IPS DF 6.9 (cell line): Measurements from ENCODE around the gene ANKRD60.

Source experiments
- DNase-seq: peaks from one replicate; pipeline ENCODE4 v3.0.0-alpha.2; 2013; ENCODE audit warnings: low read depth, low spot score
- H3K27ac ChIP-seq: one replicate; pipeline ENCODE4 v1.5.1; 2013; ENCODE audit warnings: low read length, control low read depth
- H3K27me3 ChIP-seq: 2 replicates; pipeline ENCODE4 v1.6.1; 2013; ENCODE audit warnings: mild to moderate bottlenecking, low read length; ENCODE audit not compliant: control insufficient read depth, insufficient read depth
- H3K36me3 ChIP-seq: 2 replicates; pipeline ENCODE4 v1.6.1; 2013; ENCODE audit warnings: low read length; ENCODE audit not compliant: control insufficient read depth, insufficient read depth
- H3K4me1 ChIP-seq: 2 replicates; pipeline ENCODE4 v1.6.1; 2013; ENCODE audit warnings: low read length; ENCODE audit not compliant: control insufficient read depth, insufficient read depth
- H3K4me3 ChIP-seq: 2 replicates; pipeline ENCODE4 v1.5.1; 2013; ENCODE audit warnings: mild to moderate bottlenecking, low read length
- H3K9me3 ChIP-seq: 2 replicates; pipeline ENCODE4 v1.6.1; 2013; ENCODE audit warnings: low read length, inconsistent platforms; ENCODE audit not compliant: control insufficient read depth, insufficient read depth
- WGBS: extraction: QIAGEN DNeasy Blood & Tissue Kit; methylation state at CpG from one replicate; pipeline ENCODE4 v1.1.7; 2013; ENCODE audit warnings: mixed read lengths, missing lambda C conversion rate; ENCODE audit not compliant: insufficient read length, insufficient coverage; 5-methylcytosine and 5-hydroxymethylcytosine counted together

The ANKRD60 gene

DNA sequence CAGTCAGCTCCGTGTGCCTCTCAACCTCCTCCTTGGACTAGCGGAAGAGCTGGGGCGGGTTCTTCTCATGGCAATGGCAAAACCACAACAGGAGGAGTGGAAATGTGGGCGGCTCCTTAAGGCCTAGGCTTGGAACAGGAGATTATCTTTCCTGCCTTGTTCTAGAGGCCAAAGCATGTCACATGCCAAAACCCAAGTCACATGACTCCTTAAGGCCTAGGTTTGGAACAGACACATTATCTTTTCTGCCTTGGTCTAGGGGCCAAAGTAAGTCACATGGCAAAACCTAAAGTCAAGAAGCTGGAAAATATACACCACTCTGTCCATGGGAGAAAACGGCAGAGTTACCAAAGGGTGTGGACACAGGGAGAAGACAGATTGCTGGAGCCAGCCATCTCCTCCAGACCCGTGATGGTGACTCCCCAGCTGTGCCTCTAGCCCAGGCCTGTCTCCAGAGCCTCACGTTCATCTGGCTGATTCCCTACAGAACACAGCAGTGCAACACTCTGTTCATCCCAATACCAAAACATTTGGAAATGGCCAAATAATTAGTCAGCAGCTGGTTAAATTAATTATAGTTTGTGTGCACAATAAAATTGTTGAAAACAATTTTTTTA is 34.2 kb downstream of the ANKRD60 start:
- no CpG with 5 or more reads among the region's 7 CpGs for WGBS
- Histone ChIP-seq H3K4me3 (no peak overlapping the region), H3K27me3 (no peaks in the 10 kb centered on the region), H3K27ac (no peak overlapping the region), H3K9me3 (no peaks in the 10 kb centered on the region), H3K36me3 (no peaks in the 10 kb centered on the region), H3K4me1 (no peaks in the 10 kb centered on the region)
- DNase-seq, result no peak

DNA sequence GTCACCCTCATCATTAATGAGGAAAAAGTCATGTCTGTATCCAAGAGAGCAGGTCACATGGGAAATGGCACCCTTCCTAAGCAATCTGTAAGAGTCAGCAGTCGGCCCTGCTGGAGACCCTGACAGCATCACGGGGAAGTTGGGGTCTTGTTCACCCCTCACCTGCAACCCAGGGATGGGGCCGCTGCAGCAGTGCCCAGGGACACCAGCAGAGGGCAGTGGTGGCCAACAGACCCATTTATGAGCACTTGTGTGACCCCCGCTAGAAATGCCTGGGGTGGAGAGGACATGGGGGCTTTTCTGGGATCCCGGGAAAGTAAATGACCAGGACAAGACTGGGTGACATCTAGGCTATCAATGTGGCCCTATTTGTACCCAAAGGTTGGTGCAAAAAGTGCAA is 35.9 kb downstream of the ANKRD60 start:
- no peaks in the 10 kb centered on the region for H3K4me1 ChIP-seq
- no peak for DNase-seq
- no peak overlapping the region for H3K27ac ChIP-seq
- H3K9me3 ChIP-seq, result no peaks in the 10 kb centered on the region
- H3K4me3 ChIP-seq, result no peak overlapping the region
- WGBS, result no CpG with 5 or more reads among the region's 5 CpGs
- H3K36me3 ChIP-seq, result no peaks in the 10 kb centered on the region
- no peaks in the 10 kb centered on the region for H3K27me3 ChIP-seq

DNA sequence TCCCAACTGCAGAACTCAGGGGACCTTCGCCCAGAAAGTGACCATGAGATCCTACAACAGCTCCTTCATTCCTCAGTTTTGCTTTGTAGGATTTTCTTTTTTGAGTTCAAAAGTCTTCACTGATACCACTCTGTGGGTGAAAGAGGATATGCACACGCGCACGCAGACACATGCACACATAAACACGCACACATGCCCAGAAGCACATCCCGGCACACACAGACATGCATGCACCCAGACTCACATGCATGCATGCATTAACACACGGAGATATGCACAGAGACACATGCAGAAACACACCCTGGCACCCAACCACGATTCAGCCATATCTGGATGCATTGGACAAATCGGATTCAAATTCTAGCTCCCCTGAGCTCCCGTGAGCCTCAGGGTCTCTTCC is 36.4 kb downstream of the ANKRD60 start:
- H3K27me3 ChIP-seq, result no peaks in the 10 kb centered on the region
- no CpG with 5 or more reads among the region's 10 CpGs for WGBS
- H3K4me1 ChIP-seq, result no peaks in the 10 kb centered on the region
- H3K36me3 ChIP-seq, result no peaks in the 10 kb centered on the region
- DNase-seq, result no peak
- no peak overlapping the region for H3K4me3 ChIP-seq
- no peaks in the 10 kb centered on the region for H3K9me3 ChIP-seq
- no peak overlapping the region for H3K27ac ChIP-seq

- Histone ChIP-seq H3K9me3 (no peaks in the 10 kb centered on the region), H3K27me3 (no peaks in the 10 kb centered on the region), H3K36me3 (no peaks in the 10 kb centered on the region), H3K4me3 (no peak overlapping the region), H3K27ac (no peak overlapping the region), H3K4me1 (no peaks in the 10 kb centered on the region)
- no peak for DNase-seq
- WGBS, result no CpG with 5 or more reads among the region's 2 CpGs
These were observed 39.9 kb downstream of the ANKRD60 start for GRCh38 chr20:58188527-58188926.

GRCh38 chr20:58184984-58185383 is 43.5 kb downstream of the ANKRD60 start:
- Histone ChIP-seq H3K27me3 (no peaks in the 10 kb centered on the region), H3K36me3 (no peaks in the 10 kb centered on the region), H3K4me1 (no peaks in the 10 kb centered on the region), H3K4me3 (no peak overlapping the region), H3K27ac (no peak overlapping the region), H3K9me3 (no peaks in the 10 kb centered on the region)
- WGBS, result no CpG with 5 or more reads among the region's 4 CpGs
- DNase-seq, result no peak

DNA sequence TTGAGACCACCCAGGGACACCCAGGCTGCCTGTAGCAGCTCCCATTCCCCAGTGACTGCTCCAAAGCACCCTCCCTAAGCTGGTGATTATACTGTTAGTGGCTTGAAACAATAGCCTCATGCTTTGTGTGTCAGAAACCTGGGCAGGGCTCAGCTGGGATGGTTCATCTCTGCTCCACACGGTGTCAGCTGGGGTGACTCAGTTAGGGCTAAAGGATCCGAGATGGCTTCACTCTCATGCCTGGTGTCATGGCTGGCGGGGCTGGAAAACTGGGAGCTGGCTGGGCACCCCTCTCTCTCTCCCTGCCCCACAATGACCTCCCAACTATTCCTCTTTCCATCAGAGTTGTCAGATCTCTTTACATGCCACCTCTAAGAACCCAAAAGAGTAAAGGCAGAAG is 44.4 kb downstream of the ANKRD60 start:
- H3K27me3 ChIP-seq, result no peaks in the 10 kb centered on the region
- no CpG with 5 or more reads among the region's 3 CpGs for WGBS
- H3K4me1 ChIP-seq, result peaks cover 4% of the 10 kb centered on the region; the same call in 1 of the 2 replicates
- H3K27ac ChIP-seq, result no peak overlapping the region
- no peak for DNase-seq
- H3K9me3 ChIP-seq, result no peaks in the 10 kb centered on the region
- H3K36me3 ChIP-seq, result no peaks in the 10 kb centered on the region
- no peak overlapping the region for H3K4me3 ChIP-seq

GRCh38 chr20:58182521-58183140 is 45.8 kb downstream of the ANKRD60 start:
- Histone ChIP-seq H3K9me3 (no peaks in the 10 kb centered on the region), H3K36me3 (no peaks in the 10 kb centered on the region), H3K4me3 (no peak overlapping the region), H3K4me1 (peaks cover 5% of the 10 kb centered on the region; the same call in 1 of the 2 replicates), H3K27ac (no peak overlapping the region), H3K27me3 (no peaks in the 10 kb centered on the region)
- no peak for DNase-seq
- WGBS, result no CpG with 5 or more reads among the region's 8 CpGs

- DNase-seq, result no peak
- no peaks in the 10 kb centered on the region for H3K27me3 ChIP-seq
- H3K27ac ChIP-seq, result no peak overlapping the region
- peaks cover 7% of the 10 kb centered on the region; the same call in 1 of the 2 replicates for H3K4me1 ChIP-seq
- H3K4me3 ChIP-seq, result peak overlapping the region; percentile 19; the same call in 1 of the 2 replicates
- WGBS, result no CpG with 5 or more reads among the region's 46 CpGs
- no peaks in the 10 kb centered on the region for H3K36me3 ChIP-seq
- H3K9me3 ChIP-seq, result no peaks in the 10 kb centered on the region
These were observed 48.9 kb downstream of the ANKRD60 start for GRCh38 chr20:58179432-58180099.

- H3K27me3 ChIP-seq, result no peaks in the 10 kb centered on the region
- H3K27ac ChIP-seq, result no peak overlapping the region
- DNase-seq, result no peak
- no peaks in the 10 kb centered on the region for H3K36me3 ChIP-seq
- WGBS, result no CpG with 5 or more reads among the region's 9 CpGs
- no peaks in the 10 kb centered on the region for H3K9me3 ChIP-seq
- no peak overlapping the region for H3K4me3 ChIP-seq
- peaks cover 7% of the 10 kb centered on the region; the same call in 1 of the 2 replicates for H3K4me1 ChIP-seq
These were observed 49.4 kb downstream of the ANKRD60 start for GRCh38 chr20:58179083-58179431.

DNA sequence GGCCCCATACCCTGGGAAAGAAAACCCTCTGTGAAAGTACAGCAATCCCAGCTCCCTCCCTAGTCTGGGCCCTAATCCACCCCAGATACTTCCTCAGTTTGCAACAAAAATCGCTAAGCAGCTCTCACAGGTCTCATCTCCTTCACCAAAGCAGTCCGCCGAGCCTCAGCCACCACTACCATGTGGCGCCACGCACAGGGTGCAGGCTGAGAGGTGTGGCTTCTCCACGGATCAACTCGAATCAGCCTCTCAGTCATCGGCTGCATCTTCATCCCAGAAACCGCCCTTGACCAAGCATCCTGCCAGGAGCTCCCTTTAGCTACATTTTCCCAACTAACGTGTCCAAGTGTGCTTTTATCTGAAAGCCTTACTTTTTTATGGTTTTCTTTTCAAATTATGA is 50.7 kb downstream of the ANKRD60 start:
- no peak overlapping the region for H3K27ac ChIP-seq
- H3K4me3 ChIP-seq, result no peak overlapping the region
- no CpG with 5 or more reads among the region's 10 CpGs for WGBS
- H3K9me3 ChIP-seq, result no peaks in the 10 kb centered on the region
- no peak for DNase-seq
- peaks cover 7% of the 10 kb centered on the region; the same call in 1 of the 2 replicates for H3K4me1 ChIP-seq
- H3K27me3 ChIP-seq, result no peaks in the 10 kb centered on the region
- H3K36me3 ChIP-seq, result no peaks in the 10 kb centered on the region
